Endothelial cell of umbilical vein (primary cell): ENCODE results near the gene CHERP. TPM values are rescaled to one million over a fixed set of nuclear protein-coding genes. Genes with fewer than 3 reads are reported as not detected.

ENCODE experiments used
- BruUV-seq: library from RNA; stranded (reverse); fragments of 400-500 nt; replicated peaks from 2 replicates; lab custom pipeline; 2021; lab: Mats Ljungman, UMichigan
- CTCF ChIA-PET: fragments of 300-600, 350-600 bp; sonication (Branson Sonifier 250); formaldehyde crosslinking; loops from one replicate; lab custom pipeline; 2021; ENCODE audit warnings: antibody characterized with exemption, inconsistent platforms; lab: Charles Lee
- POLR2A ChIA-PET: fragments of 300-600, 350-600 bp; sonication (Branson Sonifier 250); formaldehyde crosslinking; loops from one replicate; lab custom pipeline; 2021; ENCODE audit warnings: antibody characterized with exemption, inconsistent platforms; lab: Charles Lee
- DNase-seq: peaks from one replicate; pipeline ENCODE4 v3.0.0-alpha.2; 2011; ENCODE audit warnings: low read depth, low spot score
- FAIRE-seq: peaks from 2 replicates; lab custom pipeline; 2011; peaks lifted over from hg19 to GRCh38; lab: Jason Lieb, UNC
- H2AFZ ChIP-seq: 2 replicates; pipeline ENCODE4 v1.6.0; 2012; ENCODE audit warnings: low read depth, low read length, control low read depth, inconsistent platforms
- H3K27ac ChIP-seq: 2 replicates; pipeline ENCODE4 v1.5.1; 2011; ENCODE audit warnings: low read depth, mild to moderate bottlenecking, control low read depth, low read length, moderate library complexity; ENCODE audit not compliant: insufficient read depth
- H3K27me3 ChIP-seq, 2 experiments: 2 replicates each; pipeline versions ENCODE4 v1.6.0 to v1.6.1; 2011; ENCODE audit warnings: low read length in 2 of 2, mixed read lengths in 1 of 2; ENCODE audit not compliant: control insufficient read depth in 2 of 2, insufficient read depth in 2 of 2
- H3K36me3 ChIP-seq, 2 experiments: 2 replicates in 1 of 2; 3 replicates in 1 of 2; pipeline ENCODE4 v1.5.1; 2011; ENCODE audit warnings: low read length in 2 of 2, mild to moderate bottlenecking in 1 of 2, moderate library complexity in 1 of 2; ENCODE audit not compliant: control insufficient read depth in 2 of 2, insufficient read depth in 2 of 2; ENCODE audit errors: extremely low read depth in 1 of 2
- H3K4me1 ChIP-seq: 3 replicates; pipeline ENCODE4 v1.5.1; 2011; ENCODE audit warnings: mild to moderate bottlenecking, low read length; ENCODE audit not compliant: control insufficient read depth, insufficient read depth; ENCODE audit errors: extremely low read depth
- H3K4me2 ChIP-seq: 2 replicates; pipeline ENCODE4 v1.6.1; 2011; ENCODE audit warnings: low read length, control low read depth, mixed read lengths; ENCODE audit not compliant: insufficient read depth
- H3K4me3 ChIP-seq, 3 experiments: fragments of 200-600 bp in 1 of 3; sonication (generic), shearing (Covaris generic) in 1 of 3; replicated peaks in 1 of 3; 2 replicates each; pipeline ENCODE4 v1.5.1; 2011 to 2016; ENCODE audit warnings: control low read depth in 3 of 3, low read length in 3 of 3, mild to moderate bottlenecking in 2 of 3, inconsistent platforms in 1 of 3, low read depth in 1 of 3, moderate library complexity in 1 of 3; ENCODE audit not compliant: insufficient read depth in 1 of 3
- H3K79me2 ChIP-seq: 2 replicates; pipeline ENCODE4 v1.6.0; 2012; ENCODE audit warnings: low read length, inconsistent platforms; ENCODE audit not compliant: control insufficient read depth, insufficient read depth
- H3K9ac ChIP-seq: replicated peaks from 2 replicates; pipeline ENCODE3; 2011; ENCODE audit warnings: low read length, control low read depth; ENCODE audit not compliant: insufficient read depth; ENCODE audit errors: extremely low read depth
- H3K9me1 ChIP-seq: replicated peaks from 3 replicates; pipeline ENCODE4 v1.6.0; 2011; ENCODE audit warnings: mild to moderate bottlenecking, low read length; ENCODE audit not compliant: control insufficient read depth, insufficient read depth; ENCODE audit errors: extremely low read depth
- H3K9me3 ChIP-seq: replicated peaks from 2 replicates; pipeline ENCODE4 v1.5.1; 2012; ENCODE audit warnings: low read length, inconsistent platforms; ENCODE audit not compliant: control insufficient read depth, insufficient read depth
- H4K20me1 ChIP-seq: replicated peaks from 2 replicates; pipeline ENCODE3; 2011; ENCODE audit warnings: mild to moderate bottlenecking, low read length; ENCODE audit not compliant: control insufficient read depth, insufficient read depth; ENCODE audit errors: extremely low read depth
- EZH2 ChIP-seq: IDR thresholded peaks from 2 replicates; pipeline ENCODE4 v1.6.1; 2012; ENCODE audit warnings: borderline replicate concordance, low read depth, mild to moderate bottlenecking, moderate library complexity, low read length, inconsistent platforms; ENCODE audit not compliant: severe bottlenecking
- FOS ChIP-seq: IDR thresholded peaks from 2 replicates; pipeline ENCODE4 v1.6.1; 2011; ENCODE audit warnings: mild to moderate bottlenecking, low read length, moderate library complexity, borderline replicate concordance; ENCODE audit not compliant: insufficient read depth
- GATA2 ChIP-seq: IDR thresholded peaks from 2 replicates; pipeline ENCODE4 v1.7.0; 2011; ENCODE audit warnings: low read depth, mild to moderate bottlenecking, moderate library complexity, mixed read lengths, low read length; ENCODE audit not compliant: insufficient read length, insufficient read depth
- JUN ChIP-seq: IDR thresholded peaks from 2 replicates; pipeline ENCODE4 v1.6.1; 2011; ENCODE audit warnings: borderline replicate concordance, low read depth; ENCODE audit not compliant: insufficient read length, insufficient read depth
- MYC ChIP-seq: IDR thresholded peaks from one replicate; pipeline ENCODE4 v1.6.1; 2011; ENCODE audit warnings: mild to moderate bottlenecking, low read depth, low read length
- POLR2A ChIP-seq: IDR thresholded peaks from 2 replicates; pipeline ENCODE4 v1.6.1; 2012; ENCODE audit warnings: low read depth, mild to moderate bottlenecking, control low read depth, low read length
- POLR2AphosphoS5 ChIP-seq: IDR thresholded peaks from 2 replicates; pipeline ENCODE4 v1.6.1; 2012; ENCODE audit warnings: low read depth, mild to moderate bottlenecking, control low read depth, low read length, moderate library complexity; ENCODE audit not compliant: insufficient read depth
- dilution Hi-C: fragments of 300-500 bp; cut with MboI; formaldehyde crosslinking; loops from one replicate; pipeline ENCODE4 v1.15.0; 2019; ENCODE audit warnings: low sequenced_read_pairs; ENCODE audit not compliant: extremely low pct_ligation_motif_present
- intact Hi-C: fragments of 100-400 bp; cut with micrococcal nuclease; formaldehyde crosslinking; loops from one replicate; pipeline ENCODE4 v1.10.0; 2022
- polyA plus RNA-seq, 4 experiments: library from polyadenylated mRNA; depleted of rRNA in 3 of 4; stranded (reverse) in 3 of 4; unstranded in 1 of 4; fragments of >200 nt; gene quantifications; 2 replicates each; pipeline versions ENCODE4 v1.2.1 to v1.2.3, GENCODE V29; 2011 to 2012; ENCODE audit warnings: missing spikeins in 1 of 4
- total RNA-seq: library from RNA; stranded (reverse); gene quantifications from 2 replicates; pipeline ENCODE4 v1.2.3, GENCODE V29; 2021
- TF ChIP-seq, protein P1 (sequence below): IDR thresholded peaks from 2 replicates; pipeline ENCODE4 v1.6.1; 2011; ENCODE audit not compliant: insufficient read depth, insufficient read length
- TF ChIP-seq, protein P2 (sequence below), 2 donors: IDR thresholded peaks; 1 replicate in 1 of 2; 2 replicates in 1 of 2; pipeline ENCODE4 v1.5.1; 2011; ENCODE audit warnings: low read length in 2 of 2, mild to moderate bottlenecking in 2 of 2, moderate library complexity in 2 of 2, control low read depth in 1 of 2, inconsistent platforms in 1 of 2, low read depth in 1 of 2; ENCODE audit not compliant: insufficient read depth in 1 of 2; ENCODE audit errors: extremely low read depth in 1 of 2

Gene CHERP
- total and polyA plus RNA-seq, 2 donors (not counting 3 experiments of a cell fraction or from before 2014, with no cell fraction given): 8.9 to 53.9 TPM

DNA sequence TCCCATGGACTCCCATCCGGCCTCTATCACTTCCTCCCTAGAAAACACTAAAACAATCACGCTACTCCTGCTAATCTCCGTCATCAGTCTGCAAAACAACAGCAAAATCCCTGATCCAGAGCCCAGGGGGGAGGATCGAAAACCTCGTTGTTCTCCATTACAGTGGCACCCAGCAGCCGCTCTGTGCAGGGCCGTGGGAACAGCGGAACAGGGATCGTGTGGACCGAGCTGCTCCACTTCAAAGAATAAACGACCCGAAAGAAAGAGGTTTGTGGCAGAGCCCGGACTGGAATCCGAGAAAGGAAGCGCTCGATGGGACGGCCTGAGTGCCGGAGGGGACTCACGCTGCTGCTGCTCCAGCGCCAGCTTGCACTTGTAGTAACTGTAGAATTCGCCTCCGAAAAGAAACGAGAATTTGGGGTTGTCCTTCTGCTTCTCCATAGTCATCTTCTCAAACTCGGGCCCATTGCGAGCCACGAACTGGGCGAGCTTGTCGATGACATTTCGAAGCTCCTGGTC is 652 bp downstream of the CHERP start:
- H3K4me1 ChIP-seq: peaks cover 12% of the 10 kb centered on the region
- H3K79me2 ChIP-seq: peaks cover 64% of the 10 kb centered on the region
- peaks cover 9 to 14% of the 10 kb centered on the region in 2 experiments for H3K36me3 ChIP-seq
- FAIRE-seq (peak; percentile 35), DNase-seq (peak; percentile 60)
- no peaks in the 10 kb centered on the region for H4K20me1 ChIP-seq
- CTCF ChIA-PET: no interaction called here
- H3K27me3 ChIP-seq: no peaks in the 10 kb centered on the region
- H3K9me3 ChIP-seq: no peaks in the 10 kb centered on the region
- dilution Hi-C loops (no loop called here), intact Hi-C loops (loop anchor here (1.0 to 5.0 kb wide), 4 partner anchors 25 to 104 kb away; partner anchors contain the start of genes MED26 and SLC35E1)
- peak overlapping the region; percentile 66 to 85 (median 70) for H3K4me3 ChIP-seq
- H3K9ac ChIP-seq: peak overlapping the region; percentile 94
- POLR2A ChIA-PET: no interaction called here
- H3K4me2 ChIP-seq: peak overlapping the region; percentile 80
- TF ChIP-seq, protein P1, sequence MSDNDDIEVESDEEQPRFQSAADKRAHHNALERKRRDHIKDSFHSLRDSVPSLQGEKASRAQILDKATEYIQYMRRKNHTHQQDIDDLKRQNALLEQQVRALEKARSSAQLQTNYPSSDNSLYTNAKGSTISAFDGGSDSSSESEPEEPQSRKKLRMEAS: no peak
- TF ChIP-seq JUN (no peak), MYC (no peak), POLR2AphosphoS5 (no peak), FOS (no peak), POLR2A (no peak), GATA2 (no peak), EZH2 (no peak)
- TF ChIP-seq, protein P2, sequence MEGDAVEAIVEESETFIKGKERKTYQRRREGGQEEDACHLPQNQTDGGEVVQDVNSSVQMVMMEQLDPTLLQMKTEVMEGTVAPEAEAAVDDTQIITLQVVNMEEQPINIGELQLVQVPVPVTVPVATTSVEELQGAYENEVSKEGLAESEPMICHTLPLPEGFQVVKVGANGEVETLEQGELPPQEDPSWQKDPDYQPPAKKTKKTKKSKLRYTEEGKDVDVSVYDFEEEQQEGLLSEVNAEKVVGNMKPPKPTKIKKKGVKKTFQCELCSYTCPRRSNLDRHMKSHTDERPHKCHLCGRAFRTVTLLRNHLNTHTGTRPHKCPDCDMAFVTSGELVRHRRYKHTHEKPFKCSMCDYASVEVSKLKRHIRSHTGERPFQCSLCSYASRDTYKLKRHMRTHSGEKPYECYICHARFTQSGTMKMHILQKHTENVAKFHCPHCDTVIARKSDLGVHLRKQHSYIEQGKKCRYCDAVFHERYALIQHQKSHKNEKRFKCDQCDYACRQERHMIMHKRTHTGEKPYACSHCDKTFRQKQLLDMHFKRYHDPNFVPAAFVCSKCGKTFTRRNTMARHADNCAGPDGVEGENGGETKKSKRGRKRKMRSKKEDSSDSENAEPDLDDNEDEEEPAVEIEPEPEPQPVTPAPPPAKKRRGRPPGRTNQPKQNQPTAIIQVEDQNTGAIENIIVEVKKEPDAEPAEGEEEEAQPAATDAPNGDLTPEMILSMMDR (IDR thresholded peaks at IDR 0.05; ENCODE audit: extremely low read depth in 1 of 2, insufficient read depth in 1 of 2, low read depth in 1 of 2, low read length in 2 of 2): no peak
- no peaks in the 10 kb centered on the region for H3K9me1 ChIP-seq
- TSS peak; percentile 71 for BruUV-seq
- H3K27ac ChIP-seq: peak overlapping the region; percentile 70
- H2AFZ ChIP-seq: peak overlapping the region; percentile 59
